ENCODE data around the gene CBX2.

The CBX2 gene

GRCh38 chr17:79804856-79805696 is 27.1 kb downstream of the CBX2 start:
- H3K27me3 ChIP-seq (replicated peaks) = peaks cover 90% of the 10 kb centered on the region
- no peak overlapping the region for H3K4me3 ChIP-seq (ENCODE audit: low read depth, low read length)
- in situ Hi-C loops (cut with HindIII; ENCODE audit: low pct_ligation_motif_present, low sequenced_read_pairs) = no loop called here
- TF ChIP-seq, protein P1, sequence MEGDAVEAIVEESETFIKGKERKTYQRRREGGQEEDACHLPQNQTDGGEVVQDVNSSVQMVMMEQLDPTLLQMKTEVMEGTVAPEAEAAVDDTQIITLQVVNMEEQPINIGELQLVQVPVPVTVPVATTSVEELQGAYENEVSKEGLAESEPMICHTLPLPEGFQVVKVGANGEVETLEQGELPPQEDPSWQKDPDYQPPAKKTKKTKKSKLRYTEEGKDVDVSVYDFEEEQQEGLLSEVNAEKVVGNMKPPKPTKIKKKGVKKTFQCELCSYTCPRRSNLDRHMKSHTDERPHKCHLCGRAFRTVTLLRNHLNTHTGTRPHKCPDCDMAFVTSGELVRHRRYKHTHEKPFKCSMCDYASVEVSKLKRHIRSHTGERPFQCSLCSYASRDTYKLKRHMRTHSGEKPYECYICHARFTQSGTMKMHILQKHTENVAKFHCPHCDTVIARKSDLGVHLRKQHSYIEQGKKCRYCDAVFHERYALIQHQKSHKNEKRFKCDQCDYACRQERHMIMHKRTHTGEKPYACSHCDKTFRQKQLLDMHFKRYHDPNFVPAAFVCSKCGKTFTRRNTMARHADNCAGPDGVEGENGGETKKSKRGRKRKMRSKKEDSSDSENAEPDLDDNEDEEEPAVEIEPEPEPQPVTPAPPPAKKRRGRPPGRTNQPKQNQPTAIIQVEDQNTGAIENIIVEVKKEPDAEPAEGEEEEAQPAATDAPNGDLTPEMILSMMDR (IDR thresholded peaks at IDR 0.05; ENCODE audit: low read depth, low read length, missing control alignments) = no peak
- no peak overlapping the region for H3K27ac ChIP-seq
- no peaks in the 10 kb centered on the region for H3K36me3 ChIP-seq (replicated peaks)
- no peak for DNase-seq

DNA sequence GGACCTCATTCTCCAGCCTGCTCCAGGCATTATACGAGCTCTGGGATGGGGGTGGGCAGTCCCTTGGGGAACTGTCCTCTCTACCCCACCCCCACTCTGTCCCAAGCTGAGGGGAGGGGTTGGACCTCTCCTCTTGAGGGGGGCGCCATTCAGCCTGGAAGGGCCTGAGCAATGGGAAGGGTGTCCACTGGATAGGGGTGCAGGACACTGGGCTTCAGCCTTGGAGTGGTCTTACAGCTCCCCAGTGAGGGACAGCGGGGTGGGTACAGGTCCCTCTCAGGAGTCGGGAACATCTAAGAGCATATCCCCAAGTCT is 28.5 kb downstream of the CBX2 start:
- no peaks in the 10 kb centered on the region for H3K36me3 ChIP-seq (replicated peaks)
- H3K27me3 ChIP-seq (replicated peaks) = peaks cover 87% of the 10 kb centered on the region
- TF ChIP-seq, protein P1 (IDR thresholded peaks at IDR 0.05; ENCODE audit: low read depth, low read length, missing control alignments) = no peak
- DNase-seq = no peak
- in situ Hi-C loops (cut with HindIII; ENCODE audit: low pct_ligation_motif_present, low sequenced_read_pairs) = no loop called here
- H3K4me3 ChIP-seq (ENCODE audit: low read depth, low read length) = no peak overlapping the region
- H3K27ac ChIP-seq = no peak overlapping the region

GRCh38 chr17:79806863-79807720 is 29.1 kb downstream of the CBX2 start:
- in situ Hi-C loops (cut with HindIII; ENCODE audit: low pct_ligation_motif_present, low sequenced_read_pairs) = no loop called here
- Histone ChIP-seq H3K27me3 (replicated peaks) (peaks cover 87% of the 10 kb centered on the region), H3K4me3 (ENCODE audit: low read depth, low read length) (no peak overlapping the region), H3K36me3 (replicated peaks) (no peaks in the 10 kb centered on the region), H3K27ac (no peak overlapping the region)
- DNase-seq = no peak
- TF ChIP-seq, protein P1 (IDR thresholded peaks at IDR 0.05; ENCODE audit: low read depth, low read length, missing control alignments) = no peak

- no peak overlapping the region for H3K4me3 ChIP-seq (ENCODE audit: low read depth, low read length)
- no peaks in the 10 kb centered on the region for H3K36me3 ChIP-seq (replicated peaks)
- H3K27ac ChIP-seq = no peak overlapping the region
- in situ Hi-C loops (cut with HindIII; ENCODE audit: low pct_ligation_motif_present, low sequenced_read_pairs) = no loop called here
- TF ChIP-seq, protein P1 (IDR thresholded peaks at IDR 0.05; ENCODE audit: low read depth, low read length, missing control alignments) = peak; percentile 53
- no peak for DNase-seq
- peaks cover 81% of the 10 kb centered on the region for H3K27me3 ChIP-seq (replicated peaks)
Measured at GRCh38 chr17:79808763-79809529, 31.0 kb downstream of the CBX2 start.

- DNase-seq = no peak
- H3K36me3 ChIP-seq (replicated peaks) = no peaks in the 10 kb centered on the region
- TF ChIP-seq, protein P1 (IDR thresholded peaks at IDR 0.05; ENCODE audit: low read depth, low read length, missing control alignments) = no peak
- no peak overlapping the region for H3K4me3 ChIP-seq (ENCODE audit: low read depth, low read length)
- peaks cover 79% of the 10 kb centered on the region for H3K27me3 ChIP-seq (replicated peaks)
- in situ Hi-C loops (cut with HindIII; ENCODE audit: low pct_ligation_motif_present, low sequenced_read_pairs) = no loop called here
- no peak overlapping the region for H3K27ac ChIP-seq
Measured at GRCh38 chr17:79809530-79810129, 31.7 kb downstream of the CBX2 start.

Data from brain microvascular endothelial cell (primary cell).